Muscle layer of duodenum (tissue), 2 donors: ENCODE data around the gene LGALS1.
"Not testable (repeated sequence)": the region's sequence is repeated elsewhere in the genome, so short reads cannot be mapped to it uniquely, and the experiment has no call there.

ENCODE experiments used
- H3K27ac ChIP-seq: one replicate; pipeline ENCODE4 v1.7.0; 2013; ENCODE audit warnings: mild to moderate bottlenecking, low read length
- H3K27me3 ChIP-seq: one replicate; pipeline ENCODE4 v1.7.0; 2013; ENCODE audit warnings: low read depth, mild to moderate bottlenecking, control low read depth, low read length
- H3K36me3 ChIP-seq, 2 donors: one replicate each; pipeline ENCODE4 v1.7.0; 2013; ENCODE audit warnings: low read length in 2 of 2, control low read depth in 1 of 2, mild to moderate bottlenecking in 1 of 2; ENCODE audit not compliant: insufficient read depth in 2 of 2, control insufficient read depth in 1 of 2
- H3K4me1 ChIP-seq, 2 donors: one replicate each; pipeline ENCODE4 v1.7.0; 2013; ENCODE audit warnings: low read length in 2 of 2, mild to moderate bottlenecking in 2 of 2, control low read depth in 1 of 2, moderate library complexity in 1 of 2; ENCODE audit not compliant: insufficient read depth in 2 of 2, control insufficient read depth in 1 of 2
- H3K4me3 ChIP-seq, 2 donors: one replicate each; pipeline ENCODE4 v1.7.0; 2013; ENCODE audit warnings: low read length in 2 of 2, low read depth in 1 of 2, mild to moderate bottlenecking in 1 of 2
- H3K9me3 ChIP-seq, 2 donors: one replicate each; pipeline ENCODE4 v1.7.0; 2013; ENCODE audit warnings: low read length in 2 of 2, control low read depth in 1 of 2, mild to moderate bottlenecking in 1 of 2; ENCODE audit not compliant: control insufficient read depth in 1 of 2
- donor health status: healthy.

LGALS1 gene

GRCh38 chr22:37680191-37680851, 4.9 kb downstream of the LGALS1 start:
- Histone ChIP-seq H3K4me1 (peaks cover 10 to 27% of the 10 kb centered on the region in 2 donors), H3K27me3 (no peaks in the 10 kb centered on the region)

GRCh38 chr22:37681001-37681424, 5.6 kb downstream of the LGALS1 start:
- H3K27me3 ChIP-seq: no peaks in the 10 kb centered on the region
- H3K4me3 ChIP-seq: no peak overlapping the region
- no peak overlapping the region for H3K27ac ChIP-seq
- peaks cover 10 to 22% of the 10 kb centered on the region in 2 donors for H3K4me1 ChIP-seq
- no peaks in the 10 kb centered on the region for H3K9me3 ChIP-seq
- H3K36me3 ChIP-seq: peaks cover 5% of the 10 kb centered on the region in 2 donors

More at GRCh38 chr22:37680191-37680851, 4.9 kb downstream of the LGALS1 start:
- no peak overlapping the region for H3K27ac ChIP-seq
- H3K9me3 ChIP-seq: no peaks in the 10 kb centered on the region
- peaks cover 5% of the 10 kb centered on the region in 2 donors for H3K36me3 ChIP-seq
- H3K4me3 ChIP-seq: no peak overlapping the region

DNA sequence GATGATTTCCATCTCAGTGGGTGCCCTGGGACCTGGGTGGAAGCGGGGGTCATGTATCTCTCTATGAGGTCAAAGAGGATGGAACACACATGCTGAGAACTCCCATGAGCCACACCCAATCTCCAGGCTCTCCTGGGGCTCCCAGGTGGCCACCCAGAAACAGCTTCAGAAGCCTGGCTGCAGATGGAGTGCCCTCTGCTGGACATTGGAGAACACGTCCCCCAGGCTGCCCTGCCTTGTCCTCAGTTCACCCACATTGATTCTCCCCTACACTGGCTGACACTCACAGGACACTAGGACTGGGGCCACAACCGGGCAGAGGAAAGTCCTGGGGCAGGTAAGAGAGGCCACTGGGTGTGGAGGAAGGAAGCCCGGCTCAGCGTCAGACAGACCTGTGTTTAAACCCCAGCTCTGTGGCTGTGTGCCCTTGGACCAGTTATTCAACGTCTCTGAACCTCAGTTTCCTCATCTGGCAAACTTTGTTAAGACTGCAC, 6.2 kb downstream of the LGALS1 start:
- H3K27ac ChIP-seq: no peak overlapping the region
- H3K9me3 ChIP-seq: no peaks in the 10 kb centered on the region
- peaks cover 3 to 5% of the 10 kb centered on the region in 2 donors for H3K36me3 ChIP-seq
- no peaks in the 10 kb centered on the region for H3K27me3 ChIP-seq
- peaks cover 10 to 22% of the 10 kb centered on the region in 2 donors for H3K4me1 ChIP-seq
- no peak overlapping the region for H3K4me3 ChIP-seq

GRCh38 chr22:37684803-37685615, 9.6 kb downstream of the LGALS1 start:
- peak overlapping the region; percentile 51 for H3K27ac ChIP-seq
- H3K27me3 ChIP-seq: no peaks in the 10 kb centered on the region
- no peaks in the 10 kb centered on the region for H3K9me3 ChIP-seq
- H3K36me3 ChIP-seq: peaks cover 5 to 10% of the 10 kb centered on the region in 2 donors
- H3K4me3 ChIP-seq: no peak overlapping the region
- peaks cover 6 to 25% of the 10 kb centered on the region in 2 donors for H3K4me1 ChIP-seq

GRCh38 chr22:37686002-37686982, 10.9 kb downstream of the LGALS1 start, which contains the start of gene NOL12:
Gene NOL12, plus strand, starts transcription at chr22:37686343. Its CDS starts 50 bp downstream, at chr22:37686393.
- Histone ChIP-seq H3K27ac (peak within 1 kb of the TSS; percentile 90), H3K4me1 (peaks cover 2 to 21% of the 10 kb centered on the region in 2 donors), H3K36me3 (peaks cover 12 to 23% of the 10 kb centered on the region in 2 donors), H3K9me3 (no peaks in the 10 kb centered on the region), H3K4me3 (peak within 1 kb of the TSS; percentile 96 to 99), H3K27me3 (no peaks in the 10 kb centered on the region)

DNA sequence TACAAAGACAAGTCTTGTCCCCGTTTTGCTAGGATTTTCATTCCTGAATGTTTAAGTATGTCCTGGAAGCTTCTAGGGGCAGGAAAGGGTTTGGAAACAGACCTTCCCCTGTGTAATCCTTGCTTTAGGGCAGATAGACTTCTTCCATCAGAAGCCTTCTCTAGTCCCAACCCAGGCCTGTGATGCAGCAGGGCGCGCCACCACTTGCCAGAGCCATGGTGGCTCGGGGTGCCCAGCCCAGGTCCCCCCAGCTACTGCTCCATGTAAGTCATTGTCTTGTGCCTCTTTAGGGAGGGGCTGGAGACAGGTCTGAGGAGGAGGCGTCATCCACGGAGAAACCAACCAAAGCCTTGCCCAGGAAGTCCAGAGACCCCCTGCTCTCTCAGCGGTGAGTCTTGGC, 15.0 kb downstream of the LGALS1 start:
- Histone ChIP-seq H3K36me3 (peaks cover 32 to 47% of the 10 kb centered on the region in 2 donors), H3K9me3 (no peaks in the 10 kb centered on the region), H3K4me3 (no peak overlapping the region), H3K4me1 (peaks cover 0 to 14% of the 10 kb centered on the region in 2 donors), H3K27me3 (no peaks in the 10 kb centered on the region), H3K27ac (no peak overlapping the region)

DNA sequence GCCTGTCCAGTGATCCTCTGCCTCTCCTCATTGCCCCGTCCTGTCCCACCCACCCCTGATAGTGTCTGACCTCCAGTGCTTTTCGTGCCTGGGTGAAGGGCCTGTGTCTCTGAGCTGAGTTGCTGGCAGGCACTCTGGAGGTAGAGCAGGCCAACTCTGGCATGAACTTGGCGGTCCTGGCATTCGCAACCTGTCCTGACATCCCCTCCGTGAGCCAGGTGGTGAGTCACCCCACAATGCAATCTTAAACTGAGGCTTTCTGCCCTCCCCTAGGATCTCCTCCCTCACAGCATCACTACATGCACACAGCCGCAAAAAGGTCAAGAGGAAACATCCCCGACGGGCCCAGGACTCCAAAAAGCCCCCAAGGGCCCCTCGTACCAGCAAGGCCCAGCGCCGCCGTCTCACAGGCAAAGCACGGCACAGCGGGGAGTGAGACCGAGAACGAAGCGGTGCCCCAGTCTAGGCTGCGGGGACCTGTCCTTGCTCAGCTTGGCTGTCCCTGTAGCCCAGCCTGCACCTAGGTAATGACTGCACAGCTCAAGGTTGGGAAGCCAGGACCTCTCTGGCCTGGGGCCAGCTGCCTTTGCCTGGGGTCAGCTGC, 15.6 kb downstream of the LGALS1 start:
- H3K27ac ChIP-seq: no peak overlapping the region
- no peak overlapping the region for H3K4me3 ChIP-seq
- peaks cover 32 to 47% of the 10 kb centered on the region in 2 donors for H3K36me3 ChIP-seq
- peaks cover 0 to 14% of the 10 kb centered on the region in 2 donors for H3K4me1 ChIP-seq
- no peaks in the 10 kb centered on the region for H3K9me3 ChIP-seq
- H3K27me3 ChIP-seq: no peaks in the 10 kb centered on the region

GRCh38 chr22:37692627-37693285, 17.3 kb downstream of the LGALS1 start:
- Histone ChIP-seq H3K27ac (no peak overlapping the region), H3K36me3 (peaks cover 32 to 47% of the 10 kb centered on the region in 2 donors), H3K4me1 (peaks cover 0 to 14% of the 10 kb centered on the region in 2 donors), H3K9me3 (no peaks in the 10 kb centered on the region), H3K27me3 (no peaks in the 10 kb centered on the region), H3K4me3 (no peak overlapping the region)

- not testable (repeated sequence) for H3K27me3 ChIP-seq, H3K4me3 ChIP-seq, H3K9me3 ChIP-seq, H3K27ac ChIP-seq
- Histone ChIP-seq H3K4me1 (peaks cover 0 to 10% of the 10 kb centered on the region in 2 donors), H3K36me3 (peaks cover 28 to 39% of the 10 kb centered on the region in 2 donors)
These were observed 18.7 kb downstream of the LGALS1 start for GRCh38 chr22:37694131-37694530.

GRCh38 chr22:37696260-37696656, 20.8 kb downstream of the LGALS1 start:
- peaks cover 0 to 10% of the 10 kb centered on the region in 2 donors for H3K4me1 ChIP-seq
- H3K4me3 ChIP-seq: peak overlapping the region; percentile 11 to 40
- not testable (repeated sequence) for H3K9me3 ChIP-seq, H3K27ac ChIP-seq, H3K27me3 ChIP-seq
- H3K36me3 ChIP-seq: peaks cover 21 to 25% of the 10 kb centered on the region in 2 donors
